Glomerular visceral epithelial cell (primary cell): ENCODE results near the gene TTC1.
"Not testable (repeated sequence)": the region's sequence is repeated elsewhere in the genome, so short reads cannot be mapped to it uniquely, and the experiment has no call there.

ENCODE experiments used
- DNase-seq: peaks from one replicate; pipeline ENCODE4 v3.0.0-alpha.2; 2016; ENCODE audit errors: extremely low spot score

The TTC1 gene

GRCh38 chr5:160008877-160009590 lies at the start of gene TTC1:
Gene TTC1 (plus strand): TSS chr5:160009139. CDS start chr5:160010529, 1,390 bp downstream.
- DNase-seq, result peak; percentile 98

- DNase-seq, result no peak
These were observed 47.5 kb upstream of the TTC1 start for GRCh38 chr5:159961176-159962160.

GRCh38 chr5:159962214-159962613 lies 46.7 kb upstream of the TTC1 start:
- no peak for DNase-seq

GRCh38 chr5:159963935-159964334 lies 45.0 kb upstream of the TTC1 start:
- DNase-seq, result no peak

- DNase-seq, result peak; percentile 53
These were observed 43.7 kb upstream of the TTC1 start for GRCh38 chr5:159965031-159965837.

GRCh38 chr5:159965838-159966128 lies 43.2 kb upstream of the TTC1 start:
- DNase-seq, result not testable (repeated sequence)

GRCh38 chr5:159969966-159970365 lies 39.0 kb upstream of the TTC1 start:
- DNase-seq, result no peak

GRCh38 chr5:159971038-159971437 lies 37.9 kb upstream of the TTC1 start:
- no peak for DNase-seq

GRCh38 chr5:159971514-159971913 lies 37.4 kb upstream of the TTC1 start:
- DNase-seq, result no peak

- no peak for DNase-seq
These were observed 36.9 kb upstream of the TTC1 start for GRCh38 chr5:159971931-159972461.

GRCh38 chr5:159972538-159973362 lies 36.2 kb upstream of the TTC1 start:
- no peak for DNase-seq

- peak; percentile 92 for DNase-seq
These were observed 33.4 kb upstream of the TTC1 start for GRCh38 chr5:159975462-159976019.

- no peak for DNase-seq
These were observed 32.0 kb upstream of the TTC1 start for GRCh38 chr5:159976921-159977320.

GRCh38 chr5:159978358-159978757 lies 30.6 kb upstream of the TTC1 start:
- no peak for DNase-seq

GRCh38 chr5:159982421-159983173 lies 26.3 kb upstream of the TTC1 start:
- DNase-seq, result no peak

- DNase-seq, result peak; percentile 86
These were observed 21.8 kb upstream of the TTC1 start for GRCh38 chr5:159987031-159987674.

- no peak for DNase-seq
These were observed 18.4 kb upstream of the TTC1 start for GRCh38 chr5:159990506-159990905.

GRCh38 chr5:159992566-159992965 lies 16.4 kb upstream of the TTC1 start:
- no peak for DNase-seq

- DNase-seq, result no peak
These were observed 15.7 kb upstream of the TTC1 start for GRCh38 chr5:159993194-159993593.
